ENCODE measurements around the gene RNF39. TPM values are rescaled to one million over a fixed set of nuclear protein-coding genes. Genes with fewer than 3 reads are reported as not detected.
"Not testable (repeated sequence)": the region's sequence is repeated elsewhere in the genome, so short reads cannot be mapped to it uniquely, and the experiment has no call there.

Gene RNF39
- total and polyA plus RNA-seq, 2 donors (not counting 3 experiments of a cell fraction or from before 2014, with no cell fraction given): not detected

GRCh38 chr6:30033440-30033839 is 42.1 kb downstream of the RNF39 start:
- H3K27ac ChIP-seq (ENCODE audit: insufficient read depth, low read depth, low read length); H2AFZ ChIP-seq (ENCODE audit: low read depth, low read length); BruUV-seq (replicated peaks); H3K36me3 ChIP-seq (ENCODE audit: control insufficient read depth in 2 of 2, extremely low read depth in 1 of 2, insufficient read depth in 2 of 2, low read length in 2 of 2); H3K9me3 ChIP-seq (replicated peaks; ENCODE audit: control insufficient read depth, insufficient read depth, low read length); FAIRE-seq; H4K20me1 ChIP-seq (replicated peaks; ENCODE audit: control insufficient read depth, extremely low read depth, insufficient read depth, low read length); H3K79me2 ChIP-seq (ENCODE audit: control insufficient read depth, insufficient read depth, low read length); DNase-seq (ENCODE audit: low read depth, low spot score); H3K4me1 ChIP-seq (ENCODE audit: control insufficient read depth, extremely low read depth, insufficient read depth, low read length); H3K9ac ChIP-seq (replicated peaks; ENCODE audit: extremely low read depth, insufficient read depth, low read length); H3K4me2 ChIP-seq (ENCODE audit: insufficient read depth, low read length); H3K27me3 ChIP-seq (ENCODE audit: control insufficient read depth in 2 of 2, insufficient read depth in 2 of 2, low read length in 2 of 2); dilution Hi-C loops (cut with MboI; ENCODE audit: extremely low pct_ligation_motif_present, low sequenced_read_pairs); H3K9me1 ChIP-seq (replicated peaks; ENCODE audit: control insufficient read depth, extremely low read depth, insufficient read depth, low read length); POLR2A ChIA-PET; intact Hi-C loops (cut with micrococcal nuclease); H3K4me3 ChIP-seq (replicated peaks in 1 of 3; ENCODE audit: insufficient read depth in 1 of 3, low read depth in 1 of 3, low read length in 3 of 3); CTCF ChIA-PET: not testable (repeated sequence)

GRCh38 chr6:30031381-30031780 is 44.2 kb downstream of the RNF39 start:
- Histone ChIP-seq H3K9me1 (replicated peaks; ENCODE audit: control insufficient read depth, extremely low read depth, insufficient read depth, low read length) (no peaks in the 10 kb centered on the region), H4K20me1 (replicated peaks; ENCODE audit: control insufficient read depth, extremely low read depth, insufficient read depth, low read length) (no peaks in the 10 kb centered on the region), H2AFZ (ENCODE audit: low read depth, low read length) (no peak overlapping the region), H3K4me2 (ENCODE audit: insufficient read depth, low read length) (no peak overlapping the region), H3K9ac (replicated peaks; ENCODE audit: extremely low read depth, insufficient read depth, low read length) (no peak overlapping the region), H3K36me3 (ENCODE audit: control insufficient read depth in 2 of 2, extremely low read depth in 1 of 2, insufficient read depth in 2 of 2, low read length in 2 of 2) (no peaks in the 10 kb centered on the region), H3K27ac (ENCODE audit: insufficient read depth, low read depth, low read length) (no peak overlapping the region), H3K27me3 (ENCODE audit: control insufficient read depth in 2 of 2, insufficient read depth in 2 of 2, low read length in 2 of 2) (no peaks in the 10 kb centered on the region), H3K79me2 (ENCODE audit: control insufficient read depth, insufficient read depth, low read length) (no peaks in the 10 kb centered on the region), H3K4me1 (ENCODE audit: control insufficient read depth, extremely low read depth, insufficient read depth, low read length) (no peaks in the 10 kb centered on the region), H3K9me3 (replicated peaks; ENCODE audit: control insufficient read depth, insufficient read depth, low read length) (no peaks in the 10 kb centered on the region), H3K4me3 (replicated peaks in 1 of 3; ENCODE audit: insufficient read depth in 1 of 3, low read depth in 1 of 3, low read length in 3 of 3) (no peak overlapping the region)
- no peak for TF ChIP-seq EZH2 (IDR thresholded peaks at IDR 0.05; ENCODE audit: borderline replicate concordance, low read depth, low read length, severe bottlenecking)
- TF ChIP-seq FOS (IDR thresholded peaks at IDR 0.05; ENCODE audit: borderline replicate concordance, insufficient read depth, low read length): no peak
- TF ChIP-seq JUN (IDR thresholded peaks at IDR 0.05; ENCODE audit: borderline replicate concordance, insufficient read depth, insufficient read length, low read depth): no peak
- TF ChIP-seq POLR2AphosphoS5 (IDR thresholded peaks at IDR 0.05; ENCODE audit: insufficient read depth, low read depth, low read length): no peak
- no peak for TF ChIP-seq MAX (IDR thresholded peaks at IDR 0.05; ENCODE audit: insufficient read depth, insufficient read length)
- dilution Hi-C loops (cut with MboI; ENCODE audit: extremely low pct_ligation_motif_present, low sequenced_read_pairs): no loop called here
- FAIRE-seq (no peak), DNase-seq (ENCODE audit: low read depth, low spot score) (no peak)
- POLR2A ChIA-PET: no interaction called here
- intact Hi-C loops (cut with micrococcal nuclease): no loop called here
- no TSS peak for BruUV-seq (replicated peaks)
- CTCF ChIA-PET: interaction anchor here (1.3 kb wide), 1 partner anchor 8 kb away, joined by 3 read pairs; no protein-coding TSS in a partner anchor
